VCaP (cell line): ENCODE data around the gene DIP2C.

Experiments
- H3K27ac ChIP-seq: fragments of 450-650 bp; 2 replicates; pipeline ENCODE4 v1.5.1; 2017
- CTCF ChIP-seq: fragments of 450-650 bp; conservative IDR thresholded peaks from 2 replicates; pipeline ENCODE4 v1.5.1; 2017; ENCODE audit warnings: mild to moderate bottlenecking, moderate library complexity

The DIP2C gene

GRCh38 chr10:637771-638195 lies 51.7 kb downstream of the DIP2C start:
- TF ChIP-seq CTCF = no peak
- H3K27ac ChIP-seq = peak overlapping the region; percentile 13; the same call in 1 of the 2 replicates

- TF ChIP-seq CTCF = no peak
- H3K27ac ChIP-seq = no peak overlapping the region
Observed at GRCh38 chr10:637221-637620, 52.2 kb downstream of the DIP2C start.

GRCh38 chr10:636769-637168 lies 52.7 kb downstream of the DIP2C start:
- H3K27ac ChIP-seq = no peak overlapping the region
- no peak for TF ChIP-seq CTCF

- TF ChIP-seq CTCF = no peak
Observed at GRCh38 chr10:636016-636730, 53.3 kb downstream of the DIP2C start.

GRCh38 chr10:635088-635861 lies 54.2 kb downstream of the DIP2C start:
- TF ChIP-seq CTCF = no peak
- H3K27ac ChIP-seq = no peak overlapping the region

More at GRCh38 chr10:636016-636730, 53.3 kb downstream of the DIP2C start:
- H3K27ac ChIP-seq = no peak overlapping the region

GRCh38 chr10:634256-634655 lies 55.2 kb downstream of the DIP2C start:
- TF ChIP-seq CTCF = no peak

More at GRCh38 chr10:634256-634655, 55.2 kb downstream of the DIP2C start:
- H3K27ac ChIP-seq = peak overlapping the region; percentile 34; the same call in 1 of the 2 replicates
